ENCODE results near the gene IGF2BP2. TPM values are rescaled to one million over a fixed set of nuclear protein-coding genes. Genes with fewer than 3 reads are reported as not detected.
A peak's percentile ranks its signal among the peaks of the same experiment; 100 is the strongest.

The IGF2BP2 gene
- 81.5 and 88.9 TPM in 2 replicates for total RNA-seq
- polyA plus RNA-seq, result 91.8 and 119 TPM in 2 replicates

GRCh38 chr3:185825006-185825638 lies at the start of gene IGF2BP2:
TSS of gene IGF2BP2 (minus strand) at chr3:185825042. CDS start at chr3:185824960, 82 bp downstream.
- Histone ChIP-seq H3K4me1 (ENCODE audit: insufficient read depth) (peaks cover 17% of the 10 kb centered on the region), H3K36me3 (replicated peaks; ENCODE audit: insufficient read depth, low read depth) (no peaks in the 10 kb centered on the region), H3K27me3 (no peaks in the 10 kb centered on the region), H3K9me3 (ENCODE audit: low read depth) (no peaks in the 10 kb centered on the region), H2AFZ (peak within 1 kb of the TSS; percentile 83), H4K20me1 (ENCODE audit: insufficient read depth, poor library complexity, severe bottlenecking) (peaks cover 26% of the 10 kb centered on the region), H3K4me2 (peak within 1 kb of the TSS; percentile 96), H3K4me3 (peak within 1 kb of the TSS; percentile 98), H3K9me2 (replicated peaks; ENCODE audit: insufficient read depth) (no peaks in the 10 kb centered on the region), H3K79me2 (peaks cover 72% of the 10 kb centered on the region), H3K27ac (peak within 1 kb of the TSS; percentile 100)
- TF ChIP-seq CTCF (IDR thresholded peaks at IDR 0.05; ENCODE audit: poor library complexity) (peak; percentile 3), EZH2 (IDR thresholded peaks at IDR 0.05; ENCODE audit: borderline replicate concordance) (no peak), EZH2phosphoT487 (IDR thresholded peaks at IDR 0.05; ENCODE audit: low read depth, severe bottlenecking, unreplicated experiment) (no peak)
- DNase-seq (ENCODE audit: low spot score), result peak; percentile 95
- WGBS (ENCODE audit: low lambda C conversion rate, missing lambda C conversion rate), result 0% methylated on average over 1 of the region's 96 CpGs

- Histone ChIP-seq H3K79me2 (no peaks in the 10 kb centered on the region), H4K20me1 (ENCODE audit: insufficient read depth, poor library complexity, severe bottlenecking) (no peaks in the 10 kb centered on the region), H3K27ac (no peak overlapping the region), H3K4me2 (no peak overlapping the region), H3K4me1 (ENCODE audit: insufficient read depth) (no peaks in the 10 kb centered on the region), H3K4me3 (no peak overlapping the region), H3K36me3 (replicated peaks; ENCODE audit: insufficient read depth, low read depth) (no peaks in the 10 kb centered on the region), H3K9me3 (ENCODE audit: low read depth) (no peaks in the 10 kb centered on the region), H2AFZ (no peak overlapping the region), H3K27me3 (no peaks in the 10 kb centered on the region), H3K9me2 (replicated peaks; ENCODE audit: insufficient read depth) (no peaks in the 10 kb centered on the region)
- 74% methylated on average over 9 of the region's 9 CpGs for WGBS (ENCODE audit: low lambda C conversion rate, missing lambda C conversion rate)
- TF ChIP-seq CTCF (IDR thresholded peaks at IDR 0.05; ENCODE audit: poor library complexity) (no peak), EZH2phosphoT487 (IDR thresholded peaks at IDR 0.05; ENCODE audit: low read depth, severe bottlenecking, unreplicated experiment) (no peak), EZH2 (IDR thresholded peaks at IDR 0.05; ENCODE audit: borderline replicate concordance) (no peak)
- no peak for DNase-seq (ENCODE audit: low spot score)
Observed at GRCh38 chr3:185874119-185874518, 49.3 kb upstream of the IGF2BP2 start.

- Histone ChIP-seq H2AFZ (no peak overlapping the region), H3K4me2 (no peak overlapping the region), H3K9me2 (replicated peaks; ENCODE audit: insufficient read depth) (no peaks in the 10 kb centered on the region), H3K27me3 (no peaks in the 10 kb centered on the region), H3K36me3 (replicated peaks; ENCODE audit: insufficient read depth, low read depth) (no peaks in the 10 kb centered on the region), H3K27ac (no peak overlapping the region), H4K20me1 (ENCODE audit: insufficient read depth, poor library complexity, severe bottlenecking) (no peaks in the 10 kb centered on the region), H3K79me2 (no peaks in the 10 kb centered on the region), H3K9me3 (ENCODE audit: low read depth) (no peaks in the 10 kb centered on the region), H3K4me1 (ENCODE audit: insufficient read depth) (no peaks in the 10 kb centered on the region), H3K4me3 (no peak overlapping the region)
- TF ChIP-seq EZH2phosphoT487 (IDR thresholded peaks at IDR 0.05; ENCODE audit: low read depth, severe bottlenecking, unreplicated experiment) (no peak), EZH2 (IDR thresholded peaks at IDR 0.05; ENCODE audit: borderline replicate concordance) (no peak), CTCF (IDR thresholded peaks at IDR 0.05; ENCODE audit: poor library complexity) (no peak)
- DNase-seq (ENCODE audit: low spot score), result no peak
- WGBS (ENCODE audit: low lambda C conversion rate, missing lambda C conversion rate), result 100% methylated on average over 2 of the region's 2 CpGs
Observed at GRCh38 chr3:185867650-185868049, 42.8 kb upstream of the IGF2BP2 start.

Data from hepatocyte (in vitro differentiated cells).